HUDEP-2 (cell line): Measurements from ENCODE around the gene STAMBP.
"Not testable (repeated sequence)": the region's sequence is repeated elsewhere in the genome, so short reads cannot be mapped to it uniquely, and the experiment has no call there.

Experiments used
- DNase-seq, 76 experiments: peaks; one replicate each; lab custom pipeline; 2025; ENCODE audit not compliant: unreplicated experiment in 76 of 76; lab: John Stamatoyannopoulos, UW

Gene STAMBP

DNA sequence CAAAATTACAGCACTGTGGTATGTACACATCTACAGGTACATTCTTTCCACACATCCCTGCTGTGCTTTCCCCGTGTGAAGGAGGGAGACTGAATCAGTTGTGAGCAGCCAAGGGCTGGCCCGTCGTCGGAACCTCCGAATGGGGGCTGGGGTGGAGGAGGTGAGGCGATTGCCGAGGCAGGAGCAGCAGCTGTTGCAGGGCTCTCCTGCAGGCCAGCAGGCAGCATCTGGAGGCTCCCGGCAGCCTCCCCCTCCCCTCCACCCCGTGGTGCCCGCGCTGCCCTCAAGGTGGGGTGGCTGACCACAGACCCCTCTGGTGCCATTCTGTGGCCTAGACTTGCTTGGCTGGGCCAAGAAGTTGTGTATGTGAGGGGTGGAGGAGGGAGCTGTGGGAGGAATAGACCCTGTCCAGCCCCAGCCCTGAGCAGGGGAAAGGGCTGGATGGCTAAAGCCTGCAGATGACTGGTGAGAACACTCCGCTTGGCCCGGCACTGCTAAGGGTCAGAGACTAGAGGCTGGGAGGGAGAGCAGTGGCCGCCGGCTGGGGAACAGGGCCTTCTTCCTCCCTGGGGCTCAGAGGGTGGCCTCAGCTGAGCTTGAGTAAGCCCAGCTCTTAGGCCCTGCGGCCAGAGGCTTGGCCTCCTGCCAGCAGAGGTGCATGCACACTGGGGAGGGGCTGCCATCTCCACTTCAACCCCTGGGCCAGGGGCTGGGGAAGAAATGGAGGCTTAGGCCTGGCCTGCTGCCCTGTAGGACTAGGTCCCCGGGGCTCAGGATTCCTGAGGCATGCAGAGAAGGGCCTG, 7.6 kb downstream of the STAMBP start:
- no peak for DNase-seq

DNA sequence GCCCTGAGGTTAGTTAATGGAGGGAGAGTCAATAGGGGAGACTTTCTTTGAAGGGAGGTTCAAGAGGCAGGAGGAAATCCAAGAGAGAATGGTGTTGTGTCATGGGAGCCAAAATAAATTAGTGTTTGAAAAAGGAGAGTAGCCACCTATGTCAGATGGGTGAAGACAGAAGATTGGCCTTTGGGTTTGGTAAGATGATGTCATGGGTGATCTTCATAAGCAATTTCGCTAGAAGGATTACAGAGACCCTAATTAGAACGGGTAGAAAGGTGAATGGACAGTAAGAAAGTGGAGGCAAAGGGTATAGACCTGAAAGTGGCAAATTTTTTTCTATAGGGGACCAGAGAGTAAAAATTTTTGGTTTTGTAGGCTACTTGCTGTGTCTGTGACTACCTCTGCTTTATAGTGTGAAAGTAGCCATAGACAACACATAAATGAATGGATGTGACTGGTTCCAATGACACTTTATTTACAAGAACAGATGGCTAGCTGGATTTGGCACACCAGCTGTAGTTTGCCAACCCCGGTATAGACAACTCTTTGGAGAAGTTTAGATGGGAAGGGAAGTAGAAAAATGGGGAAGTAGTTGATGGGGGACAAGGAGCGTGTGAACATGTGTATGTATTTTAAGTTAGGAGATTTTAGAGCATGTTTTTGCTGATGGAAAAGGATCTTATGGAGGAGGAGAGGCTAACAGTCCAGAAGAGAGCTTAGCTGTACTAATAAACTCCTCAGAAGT, 9.3 kb downstream of the STAMBP start:
- DNase-seq: no peak

DNA sequence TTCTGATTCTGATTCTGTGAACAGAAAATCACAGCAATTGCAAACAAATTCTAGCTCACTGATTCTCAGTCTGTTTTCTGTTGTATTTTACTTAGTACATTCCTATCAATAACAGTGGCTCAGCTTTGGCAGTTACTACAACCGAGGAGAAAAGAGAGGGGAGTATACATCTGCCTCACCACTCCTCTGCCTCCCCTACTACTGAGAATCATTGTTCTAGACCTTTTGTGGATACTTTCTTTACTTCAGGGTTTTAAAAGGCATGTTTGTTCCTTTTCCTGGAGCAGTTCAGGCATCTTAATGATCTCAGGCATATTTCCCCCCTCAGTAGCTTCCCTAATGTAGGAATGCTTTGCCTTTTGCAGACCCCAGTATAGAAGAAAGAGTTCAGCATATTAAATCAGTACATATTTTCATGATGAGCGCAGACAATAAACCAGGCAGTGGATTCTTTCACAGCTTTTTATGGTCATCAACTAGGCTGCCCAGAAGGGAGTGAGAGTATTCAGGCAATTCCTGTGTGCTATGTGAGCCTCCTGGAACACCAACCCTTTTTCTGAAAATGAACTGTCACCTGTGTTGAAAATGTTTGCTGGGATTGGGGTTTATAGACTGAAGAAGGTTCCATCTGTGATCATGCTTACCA, 10.3 kb downstream of the STAMBP start:
- no peak for DNase-seq

DNA sequence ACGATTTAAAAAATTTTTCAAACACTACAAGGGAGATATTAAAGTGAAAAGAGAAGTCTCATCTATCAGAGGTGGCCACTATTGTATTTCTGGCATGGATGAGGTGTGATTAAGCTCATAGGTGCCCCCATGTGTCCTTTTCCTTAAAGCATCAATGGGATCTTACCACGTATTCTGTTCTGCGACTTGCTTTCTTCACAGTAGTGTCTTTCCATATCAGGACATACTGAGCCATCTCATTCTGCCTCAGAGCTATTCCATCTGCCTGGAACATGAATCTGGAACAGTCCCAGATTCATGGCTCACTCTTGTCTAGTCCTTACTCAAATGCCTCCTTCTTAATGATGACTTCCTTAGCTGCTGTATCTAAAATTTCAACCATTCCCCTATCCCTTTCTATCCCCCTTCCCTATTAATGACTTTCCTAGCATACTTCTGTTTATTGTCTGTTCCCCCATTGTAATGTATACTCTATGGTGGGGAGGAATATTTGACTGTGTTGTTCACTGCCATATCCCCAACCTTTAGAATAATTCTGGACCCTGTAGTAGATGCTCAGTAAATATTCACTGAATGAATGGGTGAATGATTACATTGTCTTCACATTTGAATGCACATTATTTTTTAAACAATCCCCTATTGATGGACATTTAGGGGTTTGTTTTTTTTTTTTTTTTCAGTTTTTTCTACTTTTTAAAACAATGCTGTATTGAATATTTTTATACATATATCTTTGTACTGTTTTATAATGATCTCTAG, 11.1 kb downstream of the STAMBP start:
- DNase-seq: no peak

DNA sequence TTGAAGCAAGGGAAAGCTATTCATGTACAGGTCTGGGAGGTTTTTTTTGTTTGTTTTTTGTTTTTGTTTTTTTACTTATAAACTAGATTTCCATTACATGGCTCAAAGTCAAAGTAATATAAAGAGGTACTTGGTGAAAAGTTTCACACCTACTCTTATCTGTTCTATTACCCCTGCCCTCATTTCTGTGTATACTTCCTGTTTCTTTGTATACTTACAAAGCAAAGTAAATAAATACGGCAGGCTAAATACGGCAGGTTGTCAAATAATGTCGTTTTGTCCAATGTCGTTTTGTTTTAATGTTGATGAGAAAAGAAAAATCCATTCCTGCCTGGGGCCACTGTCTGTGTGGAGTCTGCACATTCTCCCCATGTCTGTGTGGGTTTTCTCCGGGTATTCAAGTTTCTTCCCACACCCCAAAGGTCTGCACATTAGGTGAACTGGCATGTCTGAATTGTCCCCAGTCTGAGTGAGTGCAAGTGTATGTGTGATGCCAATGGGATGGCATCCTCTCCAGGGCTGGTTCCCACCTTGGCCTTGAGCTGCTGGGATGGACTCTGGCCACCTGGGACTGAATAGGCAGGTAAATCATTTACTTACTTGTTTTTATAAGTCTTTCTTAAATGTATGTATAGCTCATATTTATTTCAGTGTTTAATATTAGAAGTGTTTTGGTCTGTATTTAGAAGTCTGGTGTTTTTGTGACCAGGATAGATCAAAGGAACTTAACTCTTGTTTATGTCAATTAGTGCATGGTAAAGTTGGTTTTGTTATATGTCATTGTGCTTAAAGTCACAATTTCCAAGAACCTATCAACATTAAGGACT, 13.4 kb downstream of the STAMBP start:
- DNase-seq: no peak

DNA sequence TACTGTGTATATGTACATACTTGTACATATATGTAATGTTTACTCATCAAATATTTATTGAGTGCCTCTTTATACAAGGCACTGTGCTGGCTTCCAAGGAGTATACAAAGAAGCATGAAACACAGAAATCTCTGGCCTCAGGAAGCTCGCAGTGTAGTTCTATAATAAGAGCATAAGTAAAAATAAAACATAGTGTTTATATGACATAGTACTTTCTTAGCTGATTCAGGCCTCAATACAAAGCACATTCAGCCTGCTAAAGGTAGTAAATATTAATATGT, 13.9 kb downstream of the STAMBP start:
- DNase-seq: no peak

DNA sequence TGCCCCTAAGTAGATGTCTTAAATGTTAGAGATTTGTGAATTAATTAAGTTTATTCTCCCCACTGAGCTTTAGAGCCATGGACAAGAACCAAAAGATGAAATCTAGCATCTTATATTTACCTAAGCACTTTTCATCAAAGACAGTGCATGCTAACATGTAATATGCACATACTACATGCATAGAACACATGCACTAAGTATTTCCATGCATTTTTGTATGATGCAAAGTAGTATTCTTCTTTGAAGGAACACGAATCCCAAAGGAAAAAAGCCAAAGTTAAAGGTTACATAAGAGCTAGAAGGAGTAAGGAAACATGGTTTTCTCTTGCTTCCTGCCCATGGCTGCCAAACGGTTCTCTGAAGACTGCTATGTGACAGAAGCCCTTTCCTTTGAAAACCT, 15.3 kb downstream of the STAMBP start:
- DNase-seq: no peak

DNA sequence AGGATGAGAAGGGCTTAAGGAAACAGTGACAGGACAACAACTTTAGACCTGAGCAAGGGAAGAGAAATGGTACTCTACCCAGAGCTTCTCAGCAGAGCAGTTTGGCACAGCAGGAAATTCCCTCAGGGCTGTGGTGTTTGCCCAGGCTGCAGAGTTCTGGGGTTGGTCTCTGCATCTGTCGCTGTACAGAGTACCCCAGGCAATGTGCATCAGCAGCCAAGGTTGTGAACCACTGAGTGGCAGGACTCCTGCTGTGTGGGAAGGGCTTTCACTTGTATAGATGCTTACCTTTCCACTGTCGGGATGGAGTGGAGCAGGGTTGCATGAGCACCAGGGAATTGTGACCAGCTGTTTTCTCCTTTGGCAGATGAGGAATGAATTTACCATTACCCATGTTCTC, 21.2 kb downstream of the STAMBP start:
- DNase-seq: no peak

DNA sequence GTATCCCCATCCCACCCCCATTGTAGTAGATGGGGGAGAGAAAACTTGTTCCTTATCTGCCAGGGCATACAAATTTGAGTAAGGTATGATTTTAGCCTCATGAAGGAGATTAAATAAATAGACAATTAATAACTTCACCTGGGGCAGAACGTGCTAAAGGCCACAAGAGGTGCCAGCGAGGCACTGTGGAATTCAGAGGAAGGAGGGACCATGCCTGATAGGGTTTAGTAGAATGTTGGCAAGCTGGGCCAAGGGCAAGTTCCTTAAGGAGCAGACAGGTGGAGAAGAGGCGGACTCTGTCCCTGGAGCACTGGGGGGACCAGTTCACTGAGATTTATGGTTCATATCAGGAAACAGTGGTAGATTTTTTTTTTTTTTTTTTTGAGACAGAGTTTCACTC, 22.5 kb downstream of the STAMBP start:
- DNase-seq: peak in 8 of 76 experiments; percentile 1 to 26 (median 7)

DNA sequence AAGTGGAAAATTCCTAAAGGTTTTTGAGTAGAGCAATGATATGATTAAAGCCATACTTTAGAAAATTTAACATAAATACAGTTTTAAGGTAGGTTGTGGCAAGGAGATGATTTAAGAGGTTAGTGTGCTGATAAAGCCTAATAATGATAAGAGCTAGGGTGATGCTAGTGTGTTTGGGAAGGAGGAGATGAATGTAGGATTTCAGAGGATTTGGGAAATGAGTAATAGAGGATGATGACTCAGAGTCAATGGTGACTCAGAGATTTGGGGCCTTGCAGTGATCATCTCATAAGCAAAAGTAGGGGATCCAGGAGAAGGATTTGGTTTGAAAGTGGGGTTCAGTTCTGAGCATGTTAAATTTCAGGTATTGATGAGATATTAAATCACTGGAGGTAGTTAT, 23.3 kb downstream of the STAMBP start:
- no peak for DNase-seq

DNA sequence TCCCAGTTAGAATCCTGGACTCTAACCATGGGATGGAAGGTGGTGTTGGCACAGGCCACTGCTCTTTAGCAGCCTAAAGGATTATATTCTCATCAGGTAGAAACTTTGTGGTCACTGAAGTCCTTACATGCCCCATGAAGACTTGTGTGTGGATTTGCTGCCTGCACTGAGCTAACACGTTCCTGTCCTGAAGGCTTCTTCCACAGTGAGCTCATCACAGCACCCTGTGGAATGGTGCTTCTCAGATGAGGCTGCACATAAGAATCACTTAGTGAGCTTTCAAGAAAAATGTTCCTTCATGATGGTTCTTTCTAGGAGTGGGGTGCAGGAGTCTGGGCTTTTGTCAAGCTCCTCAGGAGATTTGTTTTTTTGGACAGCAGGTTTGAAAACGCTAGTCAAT, 26.8 kb downstream of the STAMBP start:
- DNase-seq: no peak

DNA sequence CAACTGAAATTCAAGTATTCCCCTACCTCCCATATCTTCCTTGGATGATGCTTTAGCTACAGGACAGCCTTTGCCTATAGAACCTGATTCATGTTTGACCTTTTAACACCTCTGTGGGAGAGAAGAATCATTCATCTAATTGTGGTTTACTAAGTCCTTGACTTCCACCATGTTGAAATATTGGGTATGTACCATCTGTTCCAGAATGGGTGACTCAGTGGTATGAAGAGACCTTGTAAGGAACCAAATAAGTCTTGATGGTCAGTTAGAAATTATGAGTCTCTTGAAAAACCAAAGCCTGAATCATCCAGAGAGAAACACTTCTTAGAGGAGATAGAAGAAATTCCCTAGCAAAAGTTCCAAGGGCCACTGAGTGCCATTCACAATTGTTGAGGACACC, 27.5 kb downstream of the STAMBP start:
- no peak for DNase-seq

DNA sequence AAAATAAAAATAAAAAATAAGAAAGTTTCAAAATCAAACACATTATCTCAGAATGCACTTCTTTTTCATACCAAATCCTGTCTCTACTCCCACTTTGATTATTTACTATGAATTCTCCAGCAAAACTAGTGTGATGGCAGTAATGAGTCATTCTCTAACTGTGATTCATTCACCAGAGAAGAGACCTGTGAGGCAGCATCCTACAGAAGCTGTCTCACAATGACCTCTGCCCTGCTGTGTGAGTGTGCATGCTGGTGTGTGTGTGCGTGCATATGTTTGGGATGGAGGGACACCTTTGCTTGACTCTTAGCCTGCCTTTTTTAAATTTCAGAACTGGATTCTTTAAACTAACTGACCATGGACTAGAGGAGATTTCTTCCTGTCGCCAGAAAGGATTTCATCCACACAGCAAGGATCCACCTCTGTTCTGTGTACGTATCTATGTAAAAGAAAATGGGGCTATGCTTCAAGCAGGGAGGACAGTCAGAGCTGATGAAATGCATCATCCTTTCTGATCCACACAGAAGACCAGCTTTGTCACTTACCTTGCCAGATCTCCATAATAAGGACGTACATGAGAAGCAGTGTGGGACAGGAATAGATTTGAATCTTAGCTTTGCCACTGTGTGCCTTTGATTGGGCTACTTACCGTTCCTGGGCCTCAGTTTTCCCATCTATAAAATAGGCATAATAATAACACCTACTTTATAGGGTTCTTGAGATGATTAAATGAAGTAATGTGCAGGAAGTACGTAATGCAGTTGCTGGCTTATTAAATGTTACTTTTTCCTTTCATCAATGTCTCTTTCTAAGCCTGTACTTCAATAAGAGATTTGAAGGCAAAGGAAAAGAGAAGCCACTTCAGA, 31.2 kb downstream of the STAMBP start:
- DNase-seq: no peak

DNA sequence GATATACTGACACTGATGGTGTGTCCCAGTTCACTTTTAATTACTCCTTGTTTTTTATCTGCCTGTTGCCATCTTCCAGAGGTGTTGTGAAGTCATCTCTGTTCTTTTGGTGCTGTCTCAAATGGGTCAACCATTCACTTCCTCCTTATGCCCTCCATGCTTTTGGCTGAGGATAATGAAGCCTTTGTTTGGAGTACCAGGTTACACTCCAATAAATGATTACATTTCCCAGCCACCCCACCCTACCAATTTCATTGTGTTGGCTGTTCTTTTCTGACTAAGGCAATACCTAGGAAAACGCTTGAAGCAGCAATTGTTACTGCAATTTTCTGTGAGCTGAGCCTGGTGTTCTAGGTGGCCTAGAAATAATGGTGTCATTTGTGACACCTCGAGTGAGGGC, 34.2 kb downstream of the STAMBP start:
- DNase-seq: no peak

DNA sequence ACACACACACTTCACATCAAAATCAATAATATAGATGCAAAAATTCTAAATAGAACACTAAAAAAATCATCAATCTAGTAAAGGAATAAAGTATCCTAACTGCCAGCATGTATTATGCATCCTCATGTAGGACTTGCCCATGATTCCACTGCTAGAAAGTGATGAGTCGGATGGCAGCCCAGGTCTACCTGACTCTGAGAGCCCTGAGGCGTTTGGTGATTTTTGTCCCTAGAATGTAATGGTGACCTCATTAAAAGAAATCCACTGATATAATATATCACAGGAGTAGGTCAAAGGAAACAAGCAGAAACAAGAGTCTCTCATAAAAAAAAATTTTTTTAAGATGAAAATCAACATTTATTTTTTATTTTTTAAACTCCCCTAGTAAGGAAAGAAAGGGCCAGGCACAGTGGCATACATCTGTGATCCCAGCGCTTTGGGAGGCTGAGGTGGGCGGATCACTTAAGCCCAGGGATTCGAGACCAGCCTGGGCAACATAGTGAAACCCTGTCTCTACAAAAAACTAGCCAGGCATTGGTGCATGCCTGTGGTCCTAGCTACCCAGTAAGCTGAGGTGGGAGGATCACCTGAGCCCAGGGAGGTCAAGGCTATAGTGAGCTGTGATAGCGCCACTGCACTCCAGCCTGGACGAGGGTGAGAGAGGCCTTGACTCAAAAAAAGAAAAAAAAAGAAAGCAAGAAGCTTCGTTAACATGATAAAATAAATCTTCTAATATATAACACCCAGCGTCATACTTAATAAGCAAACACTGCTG, 39.6 kb downstream of the STAMBP start:
- no peak for DNase-seq

DNA sequence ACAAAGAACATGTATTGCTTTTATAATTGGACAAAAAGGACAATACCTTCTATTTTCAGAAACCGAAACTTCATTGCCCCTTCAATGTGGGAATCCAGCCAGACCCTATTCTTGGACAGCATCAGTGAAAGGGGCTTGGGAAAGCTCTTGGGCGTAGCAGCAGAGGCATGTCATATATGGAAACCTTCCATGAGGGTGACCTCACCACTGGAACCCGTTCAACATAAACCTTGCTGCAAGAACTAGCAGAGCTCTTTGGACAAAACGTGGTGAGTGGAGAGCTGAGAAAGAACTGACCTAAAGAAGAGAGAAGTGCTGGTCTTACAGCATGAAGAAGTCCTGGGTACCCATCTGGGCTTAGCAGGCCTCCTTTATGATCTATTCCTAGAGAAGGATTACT, 41.3 kb downstream of the STAMBP start:
- DNase-seq: no peak

DNA sequence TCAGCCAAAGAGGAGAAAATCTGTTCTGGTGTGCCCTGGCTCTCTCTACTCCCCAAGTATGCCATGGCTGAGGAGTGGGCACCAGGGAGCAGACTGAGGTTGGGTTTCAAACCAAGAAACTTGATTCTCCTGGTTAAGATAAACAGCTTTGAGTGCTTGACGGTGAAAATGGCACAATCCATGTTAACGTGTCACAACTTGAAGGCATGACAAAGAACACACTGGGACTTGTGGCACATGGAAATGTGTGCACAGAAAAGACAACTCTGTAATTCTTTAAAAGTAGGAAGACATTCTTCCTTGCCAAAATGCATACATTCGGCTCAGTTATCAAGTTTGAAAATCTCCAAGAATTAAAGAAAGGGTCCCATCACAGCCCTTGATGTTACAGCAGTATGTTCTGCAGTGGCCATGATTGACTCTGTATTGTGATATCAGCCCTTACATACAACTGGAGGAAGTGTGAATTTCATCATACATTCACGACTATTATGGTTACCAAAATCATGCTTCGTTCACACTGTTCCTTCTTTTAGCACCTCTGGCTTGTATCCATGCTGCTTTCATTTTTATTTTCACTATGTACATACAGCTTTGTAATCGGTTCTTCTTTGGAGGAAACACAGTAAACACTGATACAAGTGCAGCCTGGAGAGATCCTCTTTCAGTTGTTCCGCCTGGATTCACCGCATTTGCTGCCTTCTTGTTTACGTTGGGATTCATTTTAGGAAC, 48.5 kb downstream of the STAMBP start:
- DNase-seq: no peak

DNA sequence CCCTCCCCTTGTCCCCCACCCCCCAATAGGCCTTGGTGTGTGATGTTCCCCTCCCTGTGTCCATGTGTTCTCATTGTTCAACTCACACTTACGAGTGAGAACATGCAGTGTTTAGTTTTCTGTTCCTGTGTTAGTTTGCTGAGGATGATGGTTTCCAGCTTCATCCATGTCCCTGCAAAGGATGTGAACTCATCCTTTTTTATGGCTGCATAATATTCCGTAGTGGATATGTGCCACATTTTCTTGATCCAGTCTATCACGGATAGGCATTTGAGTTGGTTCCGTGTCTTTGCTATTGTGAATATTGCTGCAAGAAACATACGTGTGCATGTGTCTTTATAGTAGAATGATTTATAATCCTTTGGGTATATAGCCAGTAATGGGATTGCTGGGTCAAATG, 49.2 kb downstream of the STAMBP start:
- not testable (repeated sequence) for DNase-seq
